Activated naive CD4-positive, alpha-beta T cell treated with anti-CD3 and anti-CD28 coated beads for 36 hours (primary cell): ENCODE measurements around the gene ZFP36L1. TPM values are rescaled to one million over a fixed set of nuclear protein-coding genes. Genes with fewer than 3 reads are reported as not detected.

ENCODE experiments used
- CTCF ChIA-PET: fragments of 350-600 bp; sonication (Branson Sonifier 250); formaldehyde crosslinking; loops from one replicate; lab custom pipeline; 2021; ENCODE audit warnings: antibody characterized with exemption; lab: Charles Lee
- DNase-seq: peaks from one replicate; pipeline ENCODE4 v3.0.0-alpha.2; 2020
- H3K27ac Mint-ChIP-seq: one replicate; pipeline ENCODE4 v1.8.0; 2021; ENCODE audit warnings: mild to moderate bottlenecking, mixed read lengths
- H3K27me3 Mint-ChIP-seq: one replicate; pipeline ENCODE4 v1.8.0; 2021; ENCODE audit warnings: low read depth, mixed read lengths
- H3K36me3 Mint-ChIP-seq: one replicate; pipeline ENCODE4 v1.8.0; 2021; ENCODE audit warnings: low read depth, mixed read lengths
- H3K4me1 Mint-ChIP-seq: one replicate; pipeline ENCODE4 v1.8.0; 2021; ENCODE audit warnings: low read depth, mixed read lengths
- H3K4me3 Mint-ChIP-seq: one replicate; pipeline ENCODE4 v1.8.0; 2021; ENCODE audit warnings: mild to moderate bottlenecking, moderate library complexity, mixed read lengths
- H3K9me3 Mint-ChIP-seq: one replicate; pipeline ENCODE4 v1.8.0; 2021; ENCODE audit warnings: mixed read lengths
- intact Hi-C: fragments of 100-400 bp; cut with micrococcal nuclease; formaldehyde crosslinking; loops from one replicate; pipeline ENCODE4 v1.15.1; 2023
- total RNA-seq, 2 experiments: library from RNA; stranded (reverse); gene quantifications; one replicate each; pipeline ENCODE4 v1.2.3, GENCODE V29; 2021

ZFP36L1 gene
- total RNA-seq, 2 experiments from 2014 or later: 76.8 to 85.1 TPM

DNA sequence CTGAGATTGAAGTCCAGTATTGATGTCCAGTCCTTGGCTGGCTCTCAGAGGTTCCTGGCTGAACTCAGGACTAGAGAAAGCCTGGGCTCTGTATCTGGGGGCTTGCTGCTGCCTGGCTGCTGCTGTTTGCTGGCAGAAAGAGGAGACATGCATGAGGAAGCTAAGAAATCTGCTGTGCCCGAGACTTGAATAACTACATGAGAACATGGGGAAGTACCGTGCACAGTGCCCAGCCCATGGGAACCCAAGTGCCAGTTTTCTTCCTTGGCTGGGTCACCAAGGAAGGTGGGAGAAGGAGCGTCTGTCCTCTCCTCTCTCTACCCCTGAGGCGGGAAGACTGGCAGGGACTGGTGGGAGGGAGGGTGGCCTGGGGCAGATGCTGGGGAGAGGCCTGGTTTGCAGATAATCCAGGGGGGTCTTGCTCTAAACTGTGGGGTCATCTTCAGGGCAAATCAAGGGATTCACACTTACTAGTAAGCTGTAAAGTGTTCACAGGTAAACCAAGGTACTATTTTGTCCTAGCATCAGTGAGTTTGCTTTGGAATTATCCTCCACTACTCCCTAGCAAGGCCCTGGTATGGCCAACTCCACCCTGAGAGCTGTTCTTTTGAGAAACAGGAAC lies 13.8 kb upstream of the ZFP36L1 start:
- no peaks in the 10 kb centered on the region for H3K27me3 Mint-ChIP-seq
- intact Hi-C loops: no loop called here
- H3K36me3 Mint-ChIP-seq: peaks cover 8% of the 10 kb centered on the region
- H3K9me3 Mint-ChIP-seq: peaks cover 17% of the 10 kb centered on the region
- no peak for DNase-seq
- CTCF ChIA-PET: interaction anchor here (1.4 to 2.0 kb wide), 2 partner anchors 10 to 16 kb away, joined by 6 to 8 read pairs; no protein-coding TSS in a partner anchor
- no peak overlapping the region for H3K27ac Mint-ChIP-seq
- H3K4me1 Mint-ChIP-seq: peaks cover 42% of the 10 kb centered on the region
- H3K4me3 Mint-ChIP-seq: no peak overlapping the region

DNA sequence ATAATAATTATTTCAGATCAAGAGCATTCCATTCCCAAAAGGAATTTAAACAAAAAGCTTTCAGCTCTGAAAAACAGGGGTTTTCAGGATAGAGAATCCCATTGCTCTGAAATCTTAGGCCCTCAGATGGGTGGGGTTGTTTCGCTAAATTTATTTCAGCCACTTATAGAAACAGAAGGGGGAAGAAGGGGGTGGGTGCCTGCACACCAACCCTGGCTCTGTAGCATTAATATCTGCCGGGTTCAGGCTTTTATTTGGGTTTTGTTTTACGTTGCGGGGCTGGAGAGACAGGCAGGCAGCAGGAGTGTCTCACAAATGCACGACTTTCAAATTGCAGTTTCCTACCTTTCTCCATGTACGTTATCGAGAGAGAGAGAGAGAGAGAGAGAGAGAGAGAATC lies 12.5 kb upstream of the ZFP36L1 start:
- no peak overlapping the region for H3K27ac Mint-ChIP-seq
- H3K4me1 Mint-ChIP-seq: peaks cover 36% of the 10 kb centered on the region
- CTCF ChIA-PET: interaction anchor here (1.0 kb wide), 1 partner anchor 10 kb away, joined by 3 read pairs; no protein-coding TSS in a partner anchor
- intact Hi-C loops: no loop called here
- peaks cover 11% of the 10 kb centered on the region for H3K36me3 Mint-ChIP-seq
- H3K27me3 Mint-ChIP-seq: no peaks in the 10 kb centered on the region
- DNase-seq: no peak
- H3K4me3 Mint-ChIP-seq: no peak overlapping the region
- peaks cover 20% of the 10 kb centered on the region for H3K9me3 Mint-ChIP-seq

DNA sequence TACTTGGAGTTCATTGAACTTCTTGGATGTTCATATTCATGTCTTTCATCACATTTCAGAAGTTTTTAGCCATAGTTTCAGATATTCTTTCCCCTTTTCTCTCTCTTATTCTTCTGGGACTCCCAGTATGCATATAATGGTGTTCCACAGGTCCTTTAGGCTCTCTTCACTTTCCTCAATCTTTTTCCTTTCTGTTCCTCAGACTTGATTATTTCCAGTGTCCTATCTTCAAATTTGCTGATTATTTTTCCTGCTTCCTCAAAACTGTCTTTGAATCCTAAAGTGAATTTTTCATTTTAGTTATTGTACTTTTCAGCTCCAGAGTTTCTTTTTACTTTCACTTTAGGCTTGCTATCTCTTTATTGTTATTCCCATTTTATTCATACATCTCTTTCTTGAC lies 8.8 kb upstream of the ZFP36L1 start:
- Mint-ChIP-seq H3K27me3 (no peaks in the 10 kb centered on the region), H3K4me1 (peaks cover 56% of the 10 kb centered on the region), H3K36me3 (peaks cover 12% of the 10 kb centered on the region), H3K9me3 (peaks cover 25% of the 10 kb centered on the region), H3K4me3 (peak overlapping the region; percentile 46), H3K27ac (no peak overlapping the region)
- CTCF ChIA-PET: interaction anchor here (0.6 to 1.8 kb wide), 4 partner anchors 9 to 967 kb away, joined by 3 to 8 read pairs (median 4); no protein-coding TSS in a partner anchor
- intact Hi-C loops: no loop called here
- no peak for DNase-seq

DNA sequence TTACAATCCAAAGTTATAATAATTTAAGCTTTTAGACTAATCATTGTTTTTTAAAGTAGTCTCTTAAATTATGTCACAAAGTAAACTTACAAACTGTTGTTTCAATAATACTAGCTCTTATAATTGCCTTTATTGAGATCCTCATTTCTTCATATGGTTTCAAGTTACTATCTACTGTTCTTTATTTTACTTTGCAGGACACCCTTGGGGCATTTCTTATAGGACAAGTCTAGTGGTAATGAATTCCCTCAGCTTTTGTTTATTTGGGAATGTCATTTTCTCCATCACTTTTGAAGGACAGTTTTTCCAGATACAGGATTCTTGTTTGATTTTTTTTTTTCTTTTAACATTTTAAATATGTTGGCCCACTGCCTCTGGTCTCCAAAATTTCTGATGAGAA lies 8.1 kb upstream of the ZFP36L1 start:
- intact Hi-C loops: no loop called here
- Mint-ChIP-seq H3K36me3 (peaks cover 12% of the 10 kb centered on the region), H3K9me3 (peaks cover 25% of the 10 kb centered on the region), H3K4me1 (peaks cover 58% of the 10 kb centered on the region), H3K27me3 (no peaks in the 10 kb centered on the region), H3K27ac (no peak overlapping the region), H3K4me3 (no peak overlapping the region)
- DNase-seq: no peak
- CTCF ChIA-PET: interaction anchor here (0.7 to 1.8 kb wide), 7 partner anchors 9 to 967 kb away, joined by 3 to 9 read pairs (median 5); no protein-coding TSS in a partner anchor

DNA sequence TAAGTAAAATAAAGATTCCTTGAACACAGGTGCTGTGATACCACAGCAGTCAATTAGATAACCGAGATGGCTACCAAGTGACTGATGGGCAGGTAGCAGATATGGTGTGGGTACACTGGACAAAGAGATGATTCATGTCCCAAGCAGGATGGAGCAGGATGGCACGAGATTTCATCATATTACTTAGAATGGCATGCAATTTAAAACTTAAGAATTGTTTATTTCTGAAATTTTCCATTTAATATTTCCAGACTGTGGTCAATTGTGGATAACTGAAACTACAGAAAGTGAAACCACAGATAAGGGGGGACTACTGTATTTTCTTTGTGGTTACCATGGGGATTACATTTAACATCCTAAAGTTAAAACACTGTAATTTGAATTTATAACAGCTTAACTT lies 7.5 kb upstream of the ZFP36L1 start:
- Mint-ChIP-seq H3K9me3 (peaks cover 25% of the 10 kb centered on the region), H3K4me3 (no peak overlapping the region), H3K4me1 (peaks cover 52% of the 10 kb centered on the region), H3K27me3 (no peaks in the 10 kb centered on the region), H3K36me3 (peaks cover 12% of the 10 kb centered on the region), H3K27ac (no peak overlapping the region)
- CTCF ChIA-PET: interaction anchor here (0.7 to 1.8 kb wide), 5 partner anchors 8 to 16 kb away, joined by 4 to 9 read pairs (median 6); no protein-coding TSS in a partner anchor
- intact Hi-C loops: no loop called here
- DNase-seq: no peak

DNA sequence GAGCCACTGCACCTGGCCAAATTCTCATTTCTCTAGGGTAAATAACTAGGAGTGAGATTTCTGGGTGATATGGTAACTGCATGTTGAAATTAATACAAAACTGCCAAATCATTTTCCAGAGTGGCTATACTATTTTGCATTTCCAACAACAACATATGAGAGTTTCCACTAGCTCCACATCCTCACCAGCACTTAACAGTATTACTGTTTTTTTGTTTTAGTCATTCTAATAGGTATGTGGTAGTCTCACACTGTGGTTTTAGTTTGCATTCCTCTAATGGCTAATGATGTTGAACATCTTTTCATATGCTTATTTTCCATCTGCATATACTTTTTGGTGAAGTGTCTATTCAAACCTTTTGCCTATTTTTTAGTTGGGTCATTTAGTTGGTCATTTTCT lies 5.8 kb upstream of the ZFP36L1 start:
- H3K4me1 Mint-ChIP-seq: peaks cover 54% of the 10 kb centered on the region
- H3K27me3 Mint-ChIP-seq: no peaks in the 10 kb centered on the region
- H3K27ac Mint-ChIP-seq: peak overlapping the region; percentile 39
- DNase-seq: no peak
- H3K9me3 Mint-ChIP-seq: peaks cover 14% of the 10 kb centered on the region
- no peak overlapping the region for H3K4me3 Mint-ChIP-seq
- CTCF ChIA-PET: interaction anchor here (2.9 to 4.8 kb wide), 2 partner anchors 12 to 17 kb away, joined by 12 to 62 read pairs; no protein-coding TSS in a partner anchor
- intact Hi-C loops: loop anchor here (5.0 to 10.0 kb wide), 2 partner anchors 981 to 1856 kb away; partner anchors contain the start of genes RAD51B and ZFYVE26
- peaks cover 11% of the 10 kb centered on the region for H3K36me3 Mint-ChIP-seq

DNA sequence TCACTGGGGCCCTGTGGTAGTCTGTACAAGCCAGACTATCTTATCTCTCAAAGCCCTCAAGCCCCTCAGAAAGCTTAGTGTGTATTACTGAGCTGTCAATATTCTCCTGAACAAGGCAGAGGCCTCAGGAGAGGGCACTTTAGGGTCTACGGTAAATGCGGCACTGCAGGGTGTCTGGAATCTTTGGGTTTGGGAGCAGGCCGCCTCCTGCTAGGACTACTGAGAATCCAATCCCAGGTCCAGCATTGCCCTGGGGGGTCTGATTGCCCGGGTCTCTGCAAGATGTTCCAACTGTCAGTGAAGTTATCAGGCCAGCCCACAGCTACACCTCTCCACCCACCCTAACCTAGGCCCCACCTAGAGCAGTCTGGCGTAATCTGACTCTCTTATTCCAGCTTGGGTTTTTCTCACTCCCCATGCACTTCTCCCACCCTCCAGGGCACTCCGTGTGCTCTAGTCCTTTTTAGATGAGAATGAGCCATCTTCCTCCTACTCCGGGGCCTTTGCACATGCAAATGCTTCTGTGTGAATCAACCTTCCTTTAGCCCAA lies 4.3 kb upstream of the ZFP36L1 start:
- no peak for DNase-seq

DNA sequence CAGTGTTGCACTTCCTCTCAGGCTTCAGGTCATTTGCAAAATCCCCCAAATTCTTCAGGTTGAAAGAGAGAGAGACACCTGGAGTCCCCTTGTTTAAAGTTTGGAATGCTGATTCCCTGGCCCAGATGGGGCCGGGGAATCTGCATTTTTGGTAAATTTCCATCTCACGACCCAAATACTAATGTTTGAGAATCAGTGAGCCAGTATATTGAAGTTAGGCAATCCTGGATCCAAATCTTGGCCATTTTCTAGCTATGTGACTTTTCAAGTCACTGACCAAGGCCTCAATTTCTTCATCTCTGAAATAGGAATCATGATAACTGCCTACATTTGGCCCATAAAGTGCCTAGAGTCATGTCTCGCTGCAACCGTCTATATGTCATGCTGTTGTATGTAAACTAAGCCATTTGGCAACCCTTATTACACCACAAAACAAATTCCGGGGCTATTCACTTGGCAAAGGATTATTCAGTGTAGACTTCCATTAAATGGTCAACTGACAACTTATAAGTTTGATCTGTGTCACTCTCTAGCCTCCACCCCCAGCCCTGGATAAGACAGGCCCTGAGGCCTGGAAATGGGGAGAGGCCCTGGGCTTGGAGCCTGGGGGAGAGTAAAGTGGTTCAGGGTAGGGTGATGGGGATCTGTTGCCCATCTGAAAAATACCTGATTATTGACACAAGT lies 3.7 kb upstream of the ZFP36L1 start:
- Mint-ChIP-seq H3K27ac (peak overlapping the region; percentile 100), H3K4me1 (peaks cover 46% of the 10 kb centered on the region), H3K27me3 (no peaks in the 10 kb centered on the region), H3K36me3 (peaks cover 16% of the 10 kb centered on the region), H3K9me3 (peaks cover 8% of the 10 kb centered on the region), H3K4me3 (peak overlapping the region; percentile 90)
- no peak for DNase-seq
- intact Hi-C loops: loop anchor here (1.0 to 10.0 kb wide), 4 partner anchors 18 to 1858 kb away; partner anchors contain the start of genes RAD51B and ZFYVE26
- CTCF ChIA-PET: interaction anchor here (1.5 to 4.8 kb wide), 4 partner anchors 14 to 47 kb away, joined by 3 to 62 read pairs (median 9); no protein-coding TSS in a partner anchor

More for the DNA sequence above, 4.3 kb upstream of the ZFP36L1 start:
- CTCF ChIA-PET: interaction anchor here (1.5 to 4.8 kb wide), 3 partner anchors 13 to 23 kb away, joined by 3 to 62 read pairs (median 12); no protein-coding TSS in a partner anchor
- Mint-ChIP-seq H3K27me3 (no peaks in the 10 kb centered on the region), H3K27ac (peak overlapping the region; percentile 100), H3K4me3 (no peak overlapping the region), H3K36me3 (peaks cover 17% of the 10 kb centered on the region), H3K9me3 (peaks cover 13% of the 10 kb centered on the region), H3K4me1 (peaks cover 53% of the 10 kb centered on the region)
- intact Hi-C loops: loop anchor here (2.0 to 10.0 kb wide), 3 partner anchors 44 to 1858 kb away; partner anchors contain the start of genes RAD51B and ZFYVE26

DNA sequence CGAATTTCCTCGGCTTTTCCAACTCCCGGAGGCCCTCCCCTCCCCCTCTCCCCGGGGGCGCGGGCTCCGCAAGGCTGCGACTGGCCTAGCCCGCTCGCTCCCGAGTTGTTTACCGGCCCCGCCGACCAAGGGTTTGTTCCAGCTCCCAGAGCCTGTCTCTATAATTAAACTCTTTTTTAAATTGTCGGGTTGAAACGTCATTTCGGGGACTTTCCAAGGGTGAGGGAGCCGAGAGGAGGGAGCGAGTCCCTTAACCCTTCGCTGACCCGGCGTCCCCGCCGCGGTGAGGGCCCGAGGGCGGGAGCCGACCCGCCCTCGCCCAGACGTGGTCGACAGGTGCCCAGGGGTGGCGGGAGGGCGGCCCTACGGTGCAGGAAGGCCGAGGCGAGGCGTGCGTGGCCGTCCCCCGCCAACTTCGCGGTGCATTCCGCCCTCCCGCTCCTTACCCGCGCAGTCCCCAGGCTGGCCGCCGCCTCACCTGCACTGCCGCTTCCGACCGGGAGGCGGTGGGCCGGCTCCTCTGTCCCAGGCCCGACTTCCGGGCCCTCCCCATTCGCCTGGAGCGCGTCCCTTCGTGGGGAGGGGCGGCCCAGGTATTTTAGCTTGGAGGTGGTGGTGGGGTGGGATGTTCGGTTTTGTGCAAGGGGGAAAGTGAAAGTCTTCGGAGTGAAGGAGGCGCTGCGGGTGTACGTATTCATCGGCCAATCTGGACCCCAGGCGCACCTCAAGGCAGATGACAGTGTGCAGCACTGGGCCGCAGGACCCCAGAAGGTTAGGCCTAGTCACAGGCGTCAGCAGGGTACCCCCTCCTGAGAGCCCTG lies 2.9 kb upstream of the ZFP36L1 start:
- intact Hi-C loops: loop anchor here (1.0 to 10.0 kb wide), 5 partner anchors 18 to 1859 kb away; partner anchors contain the start of genes RAD51B and ZFYVE26
- H3K27me3 Mint-ChIP-seq: no peaks in the 10 kb centered on the region
- peak overlapping the region; percentile 100 for H3K27ac Mint-ChIP-seq
- H3K4me3 Mint-ChIP-seq: peak overlapping the region; percentile 90
- H3K36me3 Mint-ChIP-seq: peaks cover 22% of the 10 kb centered on the region
- peak; percentile 85 for DNase-seq
- CTCF ChIA-PET: interaction anchor here (0.6 to 4.8 kb wide), 7 partner anchors 14 to 62 kb away, joined by 3 to 62 read pairs (median 4); no protein-coding TSS in a partner anchor
- H3K9me3 Mint-ChIP-seq: peaks cover 6% of the 10 kb centered on the region
- H3K4me1 Mint-ChIP-seq: peaks cover 44% of the 10 kb centered on the region

DNA sequence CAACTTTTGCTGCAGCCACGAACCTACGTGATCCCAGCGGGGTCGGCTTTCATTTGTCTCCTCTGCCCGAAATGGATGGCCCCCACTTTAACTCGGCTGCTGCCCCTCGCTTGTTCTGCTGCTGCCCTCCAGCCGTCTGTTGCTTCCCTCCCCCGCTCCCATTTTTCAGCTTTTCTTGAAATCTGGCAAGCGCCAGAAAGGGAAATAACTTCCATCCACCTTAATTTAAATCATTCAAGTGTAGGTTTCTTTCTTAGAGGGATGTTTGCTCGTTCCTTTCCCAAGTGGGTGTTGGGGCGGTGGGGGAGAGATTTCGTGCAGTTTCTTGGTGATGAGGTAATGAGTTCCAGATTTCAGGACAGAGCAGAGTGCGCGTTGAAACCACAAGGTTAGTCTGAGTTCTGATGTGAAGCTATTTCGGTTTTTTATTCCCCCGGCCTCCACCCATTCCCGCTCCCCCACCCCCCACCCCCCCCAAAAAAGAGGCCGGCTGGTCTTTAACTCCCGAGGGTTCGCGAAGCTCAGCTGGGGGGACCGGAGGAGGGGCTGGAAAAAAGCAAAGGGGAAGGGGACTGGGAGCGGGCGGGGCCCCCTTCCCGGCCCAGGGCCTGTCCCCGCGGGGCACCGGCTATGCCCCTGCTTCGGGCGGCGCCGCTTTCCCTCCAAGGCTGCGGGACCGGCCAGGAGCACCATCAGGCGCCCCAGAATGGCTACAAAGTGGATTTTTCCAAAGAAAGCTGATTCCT lies 2.2 kb upstream of the ZFP36L1 start:
- Mint-ChIP-seq H3K9me3 (peaks cover 6% of the 10 kb centered on the region), H3K4me3 (peak overlapping the region; percentile 90), H3K27ac (peak overlapping the region; percentile 100), H3K4me1 (peaks cover 40% of the 10 kb centered on the region), H3K27me3 (no peaks in the 10 kb centered on the region), H3K36me3 (peaks cover 30% of the 10 kb centered on the region)
- peak; percentile 69 for DNase-seq
- CTCF ChIA-PET: interaction anchor here (0.6 to 4.8 kb wide), 5 partner anchors 13 to 62 kb away, joined by 3 to 62 read pairs (median 4); no protein-coding TSS in a partner anchor
- intact Hi-C loops: loop anchor here (2.0 to 10.0 kb wide), 5 partner anchors 182 to 1860 kb away; partner anchors contain the start of genes ACTN1, RAD51B, SUSD6 and ZFYVE26
